H9 (cell line): ENCODE data around the gene CLEC17A. TPM values are rescaled to one million over a fixed set of nuclear protein-coding genes. Genes with fewer than 3 reads are reported as not detected.
"Not testable (repeated sequence)": the region's sequence is repeated elsewhere in the genome, so short reads cannot be mapped to it uniquely, and the experiment has no call there.

Experiments
- DNase-seq: peaks from one replicate; pipeline ENCODE4 v3.0.0-alpha.2; 2017
- H2AFZ ChIP-seq: one replicate; pipeline ENCODE4 v1.6.1; 2013; ENCODE audit warnings: mild to moderate bottlenecking, low read length, control low read depth, moderate library complexity
- H2AK5ac ChIP-seq: 2 replicates; pipeline ENCODE4 v1.6.1; 2013; ENCODE audit warnings: low read length, control low read depth, mixed read lengths; ENCODE audit not compliant: insufficient read length
- H2BK120ac ChIP-seq: one replicate; pipeline ENCODE4 v1.6.1; 2013; ENCODE audit warnings: low read depth, mild to moderate bottlenecking, low read length, control low read depth, inconsistent platforms; ENCODE audit not compliant: poor library complexity, severe bottlenecking
- H2BK12ac ChIP-seq: 2 replicates; pipeline ENCODE4 v1.6.1; 2013; ENCODE audit warnings: low read length, control low read depth, mixed read lengths, low read depth; ENCODE audit not compliant: insufficient read length
- H2BK15ac ChIP-seq: 2 replicates; pipeline ENCODE4 v1.6.1; 2013; ENCODE audit warnings: low read depth, low read length, control low read depth
- H2BK20ac ChIP-seq: one replicate; pipeline ENCODE4 v1.6.1; 2013; ENCODE audit warnings: low read depth, mild to moderate bottlenecking, low read length, control low read depth, inconsistent platforms; ENCODE audit not compliant: poor library complexity, severe bottlenecking
- H2BK5ac ChIP-seq: 2 replicates; pipeline ENCODE4 v1.6.1; 2013; ENCODE audit warnings: low read length, control low read depth, mixed read lengths; ENCODE audit not compliant: insufficient read length
- H3K14ac ChIP-seq: 2 replicates; pipeline ENCODE4 v1.6.1; 2013; ENCODE audit warnings: low read length, control low read depth; ENCODE audit not compliant: insufficient read depth
- H3K18ac ChIP-seq: 2 replicates; pipeline ENCODE4 v1.6.1; 2013; ENCODE audit warnings: low read depth, mild to moderate bottlenecking, mixed read lengths, low read length, control low read depth; ENCODE audit not compliant: insufficient read length
- H3K23ac ChIP-seq: 2 replicates; pipeline ENCODE4 v1.6.1; 2013; ENCODE audit warnings: low read length, control low read depth, mixed read lengths, low read depth; ENCODE audit not compliant: insufficient read length
- H3K23me2 ChIP-seq: 2 replicates; pipeline ENCODE4 v1.6.1; 2013; ENCODE audit warnings: low read depth, mild to moderate bottlenecking, mixed read lengths, low read length, control low read depth; ENCODE audit not compliant: insufficient read length, poor library complexity, severe bottlenecking
- H3K27ac ChIP-seq: 2 replicates; pipeline ENCODE4 v1.5.1; 2013; ENCODE audit warnings: low read length, control low read depth, mixed read lengths, low read depth; ENCODE audit not compliant: insufficient read length
- H3K27me3 ChIP-seq: 2 replicates; pipeline ENCODE4 v1.6.1; 2013; ENCODE audit warnings: low read length, control low read depth, inconsistent platforms; ENCODE audit not compliant: insufficient read depth
- H3K4ac ChIP-seq: 2 replicates; pipeline ENCODE4 v1.6.1; 2013; ENCODE audit warnings: low read depth, mild to moderate bottlenecking, control low read depth, inconsistent platforms, low read length, moderate library complexity
- H3K4me1 ChIP-seq: 2 replicates; pipeline ENCODE4 v1.6.1; 2013; ENCODE audit warnings: low read length, control low read depth, inconsistent platforms; ENCODE audit not compliant: insufficient read depth
- H3K4me2 ChIP-seq: 2 replicates; pipeline ENCODE4 v1.6.1; 2013; ENCODE audit warnings: low read length, control low read depth, mixed read lengths; ENCODE audit not compliant: insufficient read length, insufficient read depth
- H3K56ac ChIP-seq: 2 replicates; pipeline ENCODE4 v1.6.1; 2013; ENCODE audit warnings: low read depth, mild to moderate bottlenecking, mixed read lengths, low read length, control low read depth; ENCODE audit not compliant: insufficient read length
- H3K79me1 ChIP-seq: 2 replicates; pipeline ENCODE4 v1.6.1; 2013; ENCODE audit warnings: low read depth, mild to moderate bottlenecking, moderate library complexity, low read length, control low read depth, inconsistent platforms; ENCODE audit not compliant: insufficient read depth, poor library complexity, severe bottlenecking
- H3K79me2 ChIP-seq: 2 replicates; pipeline ENCODE4 v1.6.1; 2013; ENCODE audit warnings: low read length, control low read depth, inconsistent platforms; ENCODE audit not compliant: insufficient read depth
- H3K9ac ChIP-seq: 2 replicates; pipeline ENCODE4 v1.6.1; 2013; ENCODE audit warnings: low read length, control low read depth, mixed read lengths; ENCODE audit not compliant: insufficient read length; ENCODE audit errors: extremely low read depth
- H3K9me3 ChIP-seq: one replicate; pipeline ENCODE4 v1.6.1; 2013; ENCODE audit warnings: low read depth, low read length, inconsistent platforms; ENCODE audit not compliant: control insufficient read depth
- H3T11ph ChIP-seq: one replicate; pipeline ENCODE4 v1.6.1; 2013; ENCODE audit warnings: mild to moderate bottlenecking, low read length, control low read depth, inconsistent platforms
- H4K20me1 ChIP-seq: one replicate; pipeline ENCODE4 v1.6.1; 2013; ENCODE audit not compliant: control insufficient read depth, insufficient read length, insufficient read depth
- H4K5ac ChIP-seq: 2 replicates; pipeline ENCODE4 v1.6.1; 2013; ENCODE audit warnings: low read depth, mild to moderate bottlenecking, mixed read lengths, low read length, control low read depth; ENCODE audit not compliant: insufficient read length
- H4K8ac ChIP-seq: replicated peaks from 2 replicates; pipeline ENCODE4 v1.6.1; 2013; ENCODE audit warnings: low read length, control low read depth, mixed read lengths, low read depth; ENCODE audit not compliant: insufficient read length
- H4K91ac ChIP-seq: 2 replicates; pipeline ENCODE4 v1.6.1; 2013; ENCODE audit warnings: low read depth, mild to moderate bottlenecking, moderate library complexity, mixed read lengths, low read length, control low read depth; ENCODE audit not compliant: insufficient read length
- H3K27ac Mint-ChIP-seq, 3 experiments: 2 replicates in 2 of 3; 3 replicates in 1 of 3; pipeline ENCODE4 v1.8.0; 2020 to 2021; ENCODE audit warnings: mixed read lengths in 3 of 3, mild to moderate bottlenecking in 1 of 3, moderate library complexity in 1 of 3
- H3K27me3 Mint-ChIP-seq: 2 replicates; pipeline ENCODE4 v1.8.0; 2021; ENCODE audit warnings: low read depth, mild to moderate bottlenecking, moderate library complexity, mixed read lengths
- H3K36me3 Mint-ChIP-seq, 3 experiments: 2 replicates in 2 of 3; 3 replicates in 1 of 3; pipeline ENCODE4 v1.8.0; 2020 to 2021; ENCODE audit warnings: low read depth in 3 of 3, mixed read lengths in 3 of 3; ENCODE audit not compliant: insufficient read depth in 1 of 3
- H3K4me1 Mint-ChIP-seq, 2 experiments: 2 replicates each; pipeline ENCODE4 v1.8.0; 2020; ENCODE audit warnings: mixed read lengths in 2 of 2
- H3K4me3 Mint-ChIP-seq, 2 experiments: 2 replicates in 1 of 2; 3 replicates in 1 of 2; pipeline ENCODE4 v1.8.0; 2020 to 2021; ENCODE audit warnings: mild to moderate bottlenecking in 2 of 2, mixed read lengths in 2 of 2, moderate library complexity in 1 of 2
- H3K9me3 Mint-ChIP-seq, 2 experiments: 2 replicates in 1 of 2; 3 replicates in 1 of 2; pipeline ENCODE4 v1.8.0; 2020; ENCODE audit warnings: mild to moderate bottlenecking in 2 of 2, mixed read lengths in 2 of 2, moderate library complexity in 1 of 2
- WGBS: extraction: QIAGEN DNeasy Blood & Tissue Kit; methylation state at CpG from one replicate; pipeline ENCODE4 v1.1.7; 2013; ENCODE audit warnings: missing lambda C conversion rate, low lambda C conversion rate, mixed read lengths; ENCODE audit not compliant: insufficient read length; ENCODE audit errors: extremely low coverage; 5-methylcytosine and 5-hydroxymethylcytosine counted together
- total RNA-seq: library from RNA; stranded (reverse); gene quantifications from 2 replicates; pipeline ENCODE4 v1.2.1, GENCODE V29; 2021

Gene CLEC17A
- total RNA-seq, 1 experiment from 2014 or later, result not detected

DNA sequence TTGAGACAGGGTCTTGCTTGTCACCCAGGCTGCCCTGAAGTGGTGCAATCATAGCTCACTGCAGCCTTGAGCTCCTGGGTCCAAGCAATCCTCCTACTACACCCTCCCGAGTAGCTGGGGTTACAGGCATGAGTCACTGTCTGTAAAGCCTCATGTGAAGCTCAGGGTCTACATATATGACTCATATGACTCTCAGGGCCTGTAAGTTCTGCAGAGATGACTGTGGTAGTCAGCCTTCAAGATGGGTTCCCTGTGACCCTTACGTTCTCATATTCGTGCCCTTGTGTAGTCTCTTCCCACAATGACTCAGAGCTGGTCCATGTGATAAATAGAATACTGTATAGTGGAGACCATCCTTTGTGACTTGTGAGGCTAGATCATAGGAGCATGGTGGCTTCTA lies 2.3 kb downstream of the CLEC17A start:
- H3K18ac ChIP-seq, H3K9ac ChIP-seq, H4K5ac ChIP-seq, H3K27ac Mint-ChIP-seq, H3K27me3 ChIP-seq, H3K4me1 ChIP-seq, H4K91ac ChIP-seq, H2BK12ac ChIP-seq, H3K14ac ChIP-seq, H3K4me3 Mint-ChIP-seq, H3T11ph ChIP-seq, H3K27me3 Mint-ChIP-seq, H2BK120ac ChIP-seq, H3K79me2 ChIP-seq, H2BK5ac ChIP-seq, H2AK5ac ChIP-seq, H2AFZ ChIP-seq, H3K9me3 ChIP-seq, H3K56ac ChIP-seq, H3K4ac ChIP-seq, H2BK20ac ChIP-seq, H3K79me1 ChIP-seq, H4K20me1 ChIP-seq, H4K8ac ChIP-seq, DNase-seq, H3K36me3 Mint-ChIP-seq, H3K4me2 ChIP-seq, H3K23me2 ChIP-seq, H3K4me1 Mint-ChIP-seq, H2BK15ac ChIP-seq, H3K23ac ChIP-seq, H3K27ac ChIP-seq: not testable (repeated sequence)
- peaks cover 2 to 58% of the 10 kb centered on the region in 2 experiments; a peak in 3 of 5 replicates for H3K9me3 Mint-ChIP-seq
- WGBS, result no CpG with 5 or more reads among the region's 3 CpGs

DNA sequence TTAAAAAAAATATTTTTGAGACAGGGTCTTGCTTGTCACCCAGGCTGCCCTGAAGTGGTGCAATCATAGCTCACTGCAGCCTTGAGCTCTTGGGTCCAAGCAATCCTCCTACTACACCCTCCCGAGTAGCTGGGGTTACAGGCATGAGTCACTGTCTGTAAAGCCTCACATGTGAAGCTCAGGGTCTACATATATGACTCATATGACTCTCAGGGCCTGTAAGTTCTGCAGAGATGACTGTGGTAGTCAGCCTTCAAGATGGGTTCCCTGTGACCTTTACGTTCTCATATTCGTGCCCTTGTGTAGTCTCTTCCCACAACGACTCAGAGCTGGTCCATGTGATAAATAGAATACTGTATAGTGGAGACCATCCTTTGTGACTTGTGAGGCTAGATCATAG lies 6.5 kb downstream of the CLEC17A start:
- not testable (repeated sequence) for H2BK120ac ChIP-seq, H3K23ac ChIP-seq, H3K27me3 ChIP-seq, H2BK20ac ChIP-seq, H3K27me3 Mint-ChIP-seq, H3K18ac ChIP-seq, H3K4ac ChIP-seq, H4K5ac ChIP-seq, H2BK15ac ChIP-seq, H4K8ac ChIP-seq, H3K36me3 Mint-ChIP-seq, H3K27ac ChIP-seq, H4K20me1 ChIP-seq, DNase-seq, H4K91ac ChIP-seq, H3K4me1 Mint-ChIP-seq, H3K9ac ChIP-seq, H3K14ac ChIP-seq, H3T11ph ChIP-seq, H2AK5ac ChIP-seq, H3K79me2 ChIP-seq, H3K4me1 ChIP-seq, H3K27ac Mint-ChIP-seq, H2BK12ac ChIP-seq, H3K23me2 ChIP-seq, H2AFZ ChIP-seq, H3K56ac ChIP-seq, H3K4me3 Mint-ChIP-seq, H3K4me2 ChIP-seq, H3K79me1 ChIP-seq, H3K9me3 ChIP-seq, H2BK5ac ChIP-seq
- no CpG with 5 or more reads among the region's 4 CpGs for WGBS
- H3K9me3 Mint-ChIP-seq, result peaks cover 7 to 67% of the 10 kb centered on the region in 2 experiments
